Stimulated activated CD4-positive, alpha-beta T cell treated with anti-CD3 and anti-CD28 coated beads, Interleukin-15, amount 100 ng/mL, for 48 hours (primary cell): ENCODE results near the gene TRRAP.

ENCODE experiments used
- DNase-seq, 2 donors: peaks; one replicate each; pipeline ENCODE4 v3.0.0-alpha.2; 2020; ENCODE audit warnings: low read depth in 2 of 2

The TRRAP gene

DNA sequence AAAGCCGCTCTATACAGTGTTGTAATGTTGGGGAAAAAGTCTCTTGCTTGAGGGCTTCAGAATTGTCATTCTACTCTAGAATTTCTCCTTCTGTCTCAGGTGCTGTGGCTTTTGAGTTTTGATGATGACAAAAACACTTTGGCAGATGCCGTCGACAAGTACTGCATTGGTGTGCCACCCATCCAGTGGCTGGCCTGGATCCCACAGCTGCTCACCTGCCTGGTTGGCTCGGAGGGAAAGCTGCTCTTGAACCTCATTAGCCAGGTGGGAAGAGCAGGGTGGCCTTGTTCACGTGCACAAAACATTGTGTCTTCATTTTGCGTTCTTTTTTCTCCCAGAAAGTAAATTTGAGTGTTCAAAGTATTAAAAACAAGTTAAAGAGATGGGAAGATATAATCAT is 112.0 kb downstream of the TRRAP start:
- DNase-seq: no peak

DNA sequence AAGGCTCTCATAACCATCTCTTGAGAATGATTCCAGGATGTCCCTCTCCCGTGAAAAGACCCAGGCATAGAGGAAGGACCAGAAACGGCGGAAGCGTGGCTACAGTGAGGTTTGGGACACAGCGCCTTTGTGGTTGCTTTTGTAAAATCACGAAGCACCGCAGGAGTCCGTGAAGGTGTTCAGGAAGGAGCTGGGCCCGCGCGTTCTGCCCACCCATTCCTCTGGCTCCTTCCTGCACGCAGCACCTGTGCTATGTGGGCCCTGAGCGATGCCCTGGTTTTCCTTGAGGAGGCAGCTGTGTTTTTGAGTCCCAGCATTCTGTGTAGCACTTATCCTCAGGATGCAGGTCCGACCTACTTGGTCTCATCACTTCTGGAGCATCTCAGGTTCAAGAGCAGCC is 112.8 kb downstream of the TRRAP start:
- DNase-seq: no peak

DNA sequence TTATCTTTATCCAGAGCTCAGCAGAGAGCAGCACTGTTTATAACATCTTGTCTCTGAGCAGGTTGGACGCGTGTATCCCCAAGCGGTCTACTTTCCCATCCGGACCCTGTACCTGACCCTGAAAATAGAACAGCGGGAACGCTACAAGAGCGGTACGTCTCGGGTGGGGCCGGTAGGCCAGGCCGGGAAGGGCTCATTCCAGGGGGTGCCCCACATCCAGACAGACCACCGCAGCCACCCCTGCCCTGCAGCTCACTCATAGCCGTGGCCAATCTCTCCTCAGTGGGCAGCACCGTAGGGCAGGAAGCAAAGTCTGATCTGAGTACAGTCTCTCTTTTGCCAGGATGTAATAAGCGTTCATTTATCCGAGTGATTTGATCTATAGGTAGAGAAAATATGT is 113.7 kb downstream of the TRRAP start:
- DNase-seq: no peak

DNA sequence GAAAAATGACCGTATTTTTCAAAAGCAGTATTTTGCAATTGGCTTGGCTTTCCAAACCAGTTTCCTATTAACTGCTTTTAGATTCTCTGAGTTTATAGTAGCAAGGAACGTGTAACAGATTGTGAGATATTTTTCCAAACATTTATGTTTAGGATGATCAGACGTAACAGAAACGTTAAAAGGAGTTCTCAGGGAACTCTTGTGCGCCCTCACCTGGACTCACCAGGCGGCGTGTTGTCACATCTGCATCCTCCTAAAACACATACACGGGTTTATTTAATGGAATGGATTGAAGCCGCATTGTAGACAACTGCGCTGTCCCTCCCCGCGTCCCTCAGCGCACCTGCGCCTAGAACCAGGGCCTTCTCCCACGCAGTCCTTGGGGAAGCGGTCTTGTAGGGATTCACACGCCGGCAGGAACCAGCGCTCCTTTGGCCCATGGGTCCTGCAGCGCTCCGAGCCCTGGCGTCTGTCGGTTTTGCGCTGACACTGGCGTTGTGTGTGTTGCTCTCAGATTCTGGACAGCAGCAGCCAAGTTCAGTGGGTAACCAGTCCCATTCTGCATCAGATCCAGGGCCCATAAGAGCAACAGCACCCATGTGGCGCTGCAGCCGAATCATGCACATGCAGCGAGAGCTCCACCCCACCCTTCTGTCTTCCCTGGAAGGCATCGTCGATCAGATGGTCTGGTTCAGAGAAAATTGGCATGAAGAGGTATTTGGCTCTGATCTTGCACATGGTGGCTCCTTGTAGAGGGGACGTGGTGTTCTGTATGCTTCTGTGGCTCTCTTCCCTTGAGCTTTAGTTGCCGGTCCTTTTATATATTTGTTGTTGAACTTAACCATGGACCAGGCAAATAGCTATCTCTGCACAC is 114.9 kb downstream of the TRRAP start:
- DNase-seq: no peak

DNA sequence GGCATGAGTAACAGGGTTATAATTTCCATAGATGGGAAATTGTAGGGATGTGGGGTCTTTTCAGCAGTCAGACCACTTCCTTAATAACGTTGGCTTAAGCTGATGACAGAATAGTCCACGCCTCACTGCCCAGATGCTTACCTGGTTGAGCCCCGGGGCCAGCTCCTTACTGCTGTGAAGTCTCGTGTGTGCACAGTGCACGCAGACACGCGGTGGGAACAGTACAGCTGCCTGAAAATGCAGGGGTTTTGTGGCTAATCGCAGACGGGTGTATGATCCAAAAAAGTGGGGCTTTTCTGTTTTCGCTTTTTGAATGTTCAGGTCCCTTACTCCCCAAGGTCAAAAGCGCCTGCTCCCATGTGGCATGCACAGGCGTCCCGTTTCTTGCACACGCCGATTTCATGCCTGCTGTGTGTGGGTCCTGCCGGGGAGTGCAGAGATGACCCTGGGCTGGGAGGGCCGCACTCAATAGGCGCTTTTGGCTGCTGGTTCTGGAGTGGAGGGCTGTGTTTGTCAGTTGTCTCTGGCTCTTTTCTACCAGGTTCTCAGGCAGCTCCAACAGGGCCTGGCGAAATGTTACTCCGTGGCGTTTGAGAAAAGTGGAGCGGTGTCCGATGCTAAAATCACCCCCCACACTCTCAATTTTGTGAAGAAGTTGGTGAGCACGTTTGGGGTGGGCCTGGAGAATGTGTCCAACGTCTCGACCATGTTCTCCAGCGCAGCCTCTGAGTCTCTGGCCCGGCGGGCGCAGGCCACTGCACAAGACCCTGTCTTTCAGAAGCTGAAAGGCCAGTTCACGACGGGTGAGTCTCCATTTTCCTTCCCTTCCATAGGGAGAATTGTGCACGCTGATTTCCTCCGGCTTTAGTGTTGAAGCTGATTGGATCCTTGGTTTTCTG is 116.0 kb downstream of the TRRAP start:
- no peak for DNase-seq

DNA sequence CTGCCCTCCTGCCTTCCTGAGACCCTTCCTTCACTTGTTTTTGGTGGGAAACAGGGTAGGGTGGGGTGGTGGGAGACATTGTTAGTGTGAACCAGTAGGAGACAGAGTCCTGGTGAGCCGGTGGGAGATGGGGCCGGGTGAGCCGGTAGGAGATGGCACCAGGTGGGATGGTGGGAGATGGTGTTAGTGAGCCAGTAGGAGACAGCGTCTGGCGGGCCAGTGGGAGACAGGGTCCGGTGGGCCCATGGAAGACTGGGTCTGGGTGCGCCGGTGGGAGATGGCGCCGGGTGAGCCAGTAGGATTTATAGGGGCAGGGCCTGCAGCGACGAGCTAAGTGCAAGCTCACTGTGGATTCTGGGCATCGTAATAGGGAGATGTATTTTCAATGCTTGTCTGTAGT is 116.8 kb downstream of the TRRAP start:
- DNase-seq: no peak

DNA sequence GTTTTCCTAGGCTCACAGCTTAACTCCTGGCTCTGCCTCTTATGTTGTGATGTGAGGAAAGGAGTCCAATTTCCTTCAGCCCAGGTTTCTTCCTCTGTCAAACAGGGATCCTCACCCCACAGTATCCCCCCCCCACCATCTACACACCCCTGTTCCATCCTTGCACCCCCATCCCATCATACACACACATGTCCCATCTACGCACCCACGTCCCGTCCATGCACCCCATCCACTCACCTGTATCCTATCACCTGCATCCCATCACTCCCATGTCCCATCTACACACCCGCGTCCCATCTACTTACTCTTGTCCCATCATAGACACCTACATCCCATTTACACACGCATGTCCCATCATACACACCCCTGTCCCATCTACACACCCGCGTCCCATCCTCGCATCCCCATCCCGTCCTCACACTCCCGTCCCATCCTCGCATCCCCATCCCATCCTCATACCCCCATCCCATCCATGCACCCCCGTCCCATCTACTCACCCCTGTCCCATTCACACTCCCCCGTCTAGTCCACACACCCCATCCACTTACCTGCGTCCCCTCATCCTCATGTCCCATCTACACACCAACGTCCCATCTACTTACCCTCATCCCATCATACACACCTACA is 117.3 kb downstream of the TRRAP start:
- no peak for DNase-seq

DNA sequence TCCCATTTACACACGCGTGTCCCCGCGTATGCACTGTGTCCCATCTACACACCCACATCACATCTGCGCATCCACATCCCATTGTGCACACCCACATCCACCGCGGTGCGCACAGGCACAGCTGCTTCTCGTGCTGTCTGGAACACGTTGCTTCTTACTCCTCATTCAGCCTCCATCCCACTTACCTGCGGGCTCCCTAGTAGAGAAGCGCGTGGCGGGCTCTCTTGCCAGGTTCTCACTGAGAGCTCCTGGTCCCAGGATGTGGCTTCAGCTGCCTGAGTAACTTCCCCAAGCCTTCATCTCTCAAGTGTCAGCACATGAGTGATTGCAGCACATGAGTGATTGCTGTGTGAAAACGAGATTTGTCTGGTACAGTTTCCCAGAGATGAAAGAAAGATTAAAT is 117.8 kb downstream of the TRRAP start:
- no peak for DNase-seq

DNA sequence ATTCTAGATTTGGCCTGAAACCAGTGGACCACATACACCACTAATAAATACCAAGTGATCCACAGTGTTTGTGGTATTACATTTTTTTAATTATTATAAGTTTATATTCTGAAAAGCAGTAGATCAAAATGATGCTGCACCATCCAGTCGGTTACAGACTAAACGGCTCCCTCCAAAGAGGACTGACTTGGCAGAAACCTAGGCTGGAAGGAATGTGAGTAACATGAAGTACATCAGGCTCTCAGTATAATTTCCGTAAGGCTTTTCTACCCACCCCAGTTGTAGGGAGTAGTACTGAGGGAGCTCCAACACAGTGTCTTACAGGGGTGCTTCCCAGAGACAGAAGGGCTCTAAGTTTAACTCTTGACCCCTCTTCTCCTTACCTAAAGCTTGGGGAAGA is 119.5 kb downstream of the TRRAP start:
- DNase-seq: no peak

DNA sequence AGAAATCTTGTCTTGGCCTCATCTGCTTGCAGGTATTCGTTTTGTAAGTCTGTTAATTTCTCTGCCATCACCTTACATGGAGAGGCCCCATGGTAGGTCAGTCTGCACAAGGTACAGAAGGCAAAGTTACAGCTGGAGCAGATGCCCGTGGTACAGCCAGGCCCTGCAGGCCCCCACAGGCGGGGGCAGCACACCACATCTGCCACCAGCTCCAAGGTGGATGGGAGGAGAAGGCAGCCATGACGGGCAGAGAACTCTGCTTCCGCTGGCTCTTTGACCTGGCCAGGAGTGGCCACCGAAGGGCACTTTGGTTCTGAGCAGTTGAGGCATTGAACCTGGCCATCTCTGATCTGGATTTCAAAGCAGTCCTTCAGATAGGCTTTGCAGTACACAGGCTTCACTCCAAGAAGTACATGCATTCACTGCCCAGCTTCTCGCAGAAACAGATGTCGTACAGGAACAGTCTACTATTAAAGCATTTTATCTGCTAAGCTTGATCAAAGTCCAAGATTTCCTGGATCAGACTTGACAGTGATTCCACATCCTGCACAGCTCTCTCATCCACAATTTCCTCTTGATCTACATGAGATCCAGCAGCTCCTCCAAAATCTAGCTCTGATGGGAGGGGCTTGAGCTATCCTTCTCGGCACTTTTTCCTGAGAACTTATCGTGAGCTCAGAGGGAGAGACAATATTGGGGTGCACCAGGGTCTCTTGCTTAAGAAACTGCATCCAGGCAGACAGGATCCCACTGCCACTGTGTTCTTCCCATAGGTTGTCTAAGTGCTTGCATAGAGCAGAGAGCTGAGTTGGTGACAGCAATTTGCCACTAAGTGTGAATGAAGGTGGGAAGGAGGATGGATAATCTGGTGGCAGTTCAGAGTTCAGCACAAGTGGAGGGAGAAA is 120.7 kb downstream of the TRRAP start:
- DNase-seq: no peak

DNA sequence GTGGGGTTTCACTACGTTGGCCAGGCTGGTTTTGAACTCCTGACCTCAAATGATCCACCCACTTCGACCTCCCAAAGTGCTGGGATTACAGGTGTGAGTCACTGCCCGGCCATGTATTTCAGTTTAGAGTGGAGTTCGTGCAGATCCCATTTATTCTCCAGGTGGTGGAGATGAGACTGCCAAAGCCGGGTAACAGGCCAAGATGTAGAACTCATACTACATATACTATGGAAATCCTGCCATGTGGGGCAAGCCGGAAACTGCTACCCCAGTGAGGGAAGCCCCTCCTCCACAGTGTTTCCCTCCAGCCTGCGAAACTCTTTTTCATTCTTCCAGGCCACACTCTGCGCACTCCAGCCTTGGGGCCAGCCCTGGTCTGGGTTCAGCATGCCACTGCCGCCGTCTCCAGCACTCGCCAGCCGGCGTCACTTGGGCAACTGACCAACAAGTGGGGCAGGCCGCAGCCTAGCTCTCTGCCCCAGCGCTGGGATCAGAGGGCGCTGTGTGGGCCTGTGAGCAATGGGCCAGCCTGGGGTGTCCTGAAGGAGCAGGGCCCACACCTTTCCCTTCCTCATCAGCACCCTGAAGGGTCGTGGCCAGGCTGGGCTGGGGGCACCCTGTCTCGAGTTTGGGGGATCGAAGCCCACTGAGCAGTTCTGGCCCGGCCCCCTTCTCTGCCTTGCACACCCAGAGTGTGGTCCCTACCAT is 122.0 kb downstream of the TRRAP start:
- no peak for DNase-seq

DNA sequence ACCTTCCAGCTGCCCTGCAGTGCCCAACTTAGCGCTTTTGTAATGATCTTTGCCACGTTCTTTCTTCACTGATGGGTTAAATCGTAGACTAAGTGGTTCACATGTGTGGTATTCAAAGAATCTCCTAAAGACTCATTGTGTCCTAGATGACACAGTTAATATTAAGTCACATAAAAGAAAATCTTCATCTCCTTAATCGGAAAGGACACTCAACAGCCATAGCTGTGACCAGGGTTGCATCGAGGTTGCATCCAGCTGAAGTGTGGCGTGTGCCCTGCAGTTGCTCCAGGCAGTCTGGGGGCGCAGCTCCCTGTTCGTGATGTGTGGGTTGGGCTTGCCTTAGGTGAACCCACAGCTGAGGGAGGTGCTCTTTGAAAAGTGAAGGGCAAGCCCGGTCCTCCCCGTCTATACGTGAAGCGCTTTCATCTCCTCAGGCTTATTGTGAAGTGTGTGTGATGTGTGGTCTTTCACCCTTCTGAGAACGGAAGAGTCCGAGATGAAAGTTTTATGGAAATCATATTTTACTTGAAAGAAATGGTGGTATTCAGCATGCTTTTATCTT is 122.7 kb downstream of the TRRAP start:
- no peak for DNase-seq

DNA sequence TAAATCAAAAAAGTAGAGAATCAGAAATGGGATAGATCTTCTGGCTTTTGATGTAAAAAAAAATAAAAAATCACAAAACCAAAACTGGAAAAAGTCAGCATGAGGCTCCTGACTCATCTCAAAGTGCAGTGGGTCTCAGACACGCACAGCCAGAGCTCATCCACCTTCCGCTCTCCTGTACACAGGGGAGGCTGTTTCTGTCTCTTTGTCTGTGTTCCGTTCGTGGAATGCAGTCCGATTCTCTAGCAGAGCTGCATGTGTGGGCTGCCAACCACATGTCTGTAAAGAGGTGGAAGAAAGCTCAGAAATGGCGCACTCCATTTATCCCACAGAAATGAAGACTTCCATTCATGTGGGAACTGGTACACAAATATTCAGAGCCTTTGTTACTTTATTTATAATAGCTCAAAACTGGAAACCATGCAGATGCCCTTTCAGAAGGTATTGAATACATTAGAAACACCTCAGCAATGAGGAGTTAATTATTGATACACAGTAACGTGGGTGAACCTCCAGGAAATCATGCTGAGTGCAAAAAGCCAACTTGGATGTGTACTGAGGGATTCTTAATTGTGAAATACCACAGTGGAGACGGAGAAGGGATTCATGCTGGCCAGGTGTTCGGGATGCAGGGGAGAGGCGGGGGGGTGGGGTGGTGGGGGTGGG is 123.3 kb downstream of the TRRAP start:
- no peak for DNase-seq

DNA sequence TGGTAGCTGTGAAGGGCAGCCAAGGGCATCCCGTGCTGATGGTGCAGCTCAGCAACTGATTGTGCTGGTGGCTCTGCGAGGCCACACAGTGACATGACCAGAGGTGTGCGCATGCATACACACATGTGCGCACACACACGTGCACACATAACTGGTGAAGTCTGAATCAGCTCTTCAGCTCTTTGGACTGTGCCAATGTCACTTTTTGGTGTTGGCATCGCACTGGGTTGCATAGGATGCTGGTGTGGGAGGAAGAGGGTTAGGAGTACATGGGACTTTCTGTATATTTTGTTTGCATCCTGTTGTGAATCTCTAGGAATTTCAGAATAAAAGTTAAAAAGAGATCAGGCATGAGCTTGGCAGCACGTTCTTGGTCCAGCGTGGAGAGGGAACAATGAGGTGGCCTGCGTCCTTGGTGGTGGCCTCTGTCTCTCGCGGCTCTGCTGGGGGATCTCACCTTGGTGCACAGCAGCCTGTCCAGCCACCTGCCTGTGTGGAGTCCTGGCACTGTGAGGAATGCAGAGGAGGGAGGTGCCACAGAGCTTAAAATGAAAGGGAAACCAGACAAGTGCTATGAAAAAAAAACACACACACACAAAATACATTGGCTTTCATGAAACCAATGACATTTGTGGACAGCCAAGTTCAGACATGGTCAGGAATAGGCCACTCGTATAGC is 124.0 kb downstream of the TRRAP start:
- no peak for DNase-seq

DNA sequence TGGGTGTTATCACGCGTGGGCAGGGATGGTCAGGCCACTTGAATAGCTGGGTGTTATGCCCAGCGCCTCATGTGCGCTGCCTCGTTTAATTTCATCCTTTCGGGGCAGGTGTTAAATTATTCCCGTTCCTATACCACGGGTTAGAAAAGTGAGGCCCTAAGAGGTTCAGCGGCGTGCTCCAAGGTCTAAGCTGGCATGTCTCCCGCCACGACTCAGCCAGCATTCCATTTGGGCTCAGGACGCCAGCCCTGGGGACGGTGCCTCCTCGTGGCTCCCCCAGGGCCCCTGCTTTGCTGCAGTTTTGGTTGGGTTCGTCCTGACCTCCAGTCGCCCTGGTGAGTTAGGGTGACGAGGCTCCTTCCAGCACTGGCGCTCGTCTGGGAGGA is 124.5 kb downstream of the TRRAP start:
- DNase-seq: no peak

DNA sequence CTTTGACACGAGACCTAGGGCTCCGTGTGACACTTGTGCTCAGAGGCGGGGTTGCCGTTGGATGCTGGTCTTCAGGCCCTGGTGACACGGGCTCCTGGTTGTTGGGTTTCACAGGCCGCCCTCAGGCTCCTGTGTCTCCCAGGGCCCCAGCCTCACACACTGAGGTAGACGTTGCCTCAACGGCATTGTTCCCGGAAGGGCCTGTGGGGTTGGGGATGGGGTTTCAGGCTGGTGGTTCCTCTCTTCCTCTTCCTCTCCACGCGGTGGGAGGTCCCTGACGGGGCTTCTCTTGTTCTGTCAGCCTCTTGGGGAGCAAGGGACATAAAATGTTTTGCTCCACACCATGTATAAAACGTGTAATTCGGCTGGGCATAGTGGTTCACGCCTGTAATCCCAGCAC is 125.1 kb downstream of the TRRAP start:
- DNase-seq: no peak

DNA sequence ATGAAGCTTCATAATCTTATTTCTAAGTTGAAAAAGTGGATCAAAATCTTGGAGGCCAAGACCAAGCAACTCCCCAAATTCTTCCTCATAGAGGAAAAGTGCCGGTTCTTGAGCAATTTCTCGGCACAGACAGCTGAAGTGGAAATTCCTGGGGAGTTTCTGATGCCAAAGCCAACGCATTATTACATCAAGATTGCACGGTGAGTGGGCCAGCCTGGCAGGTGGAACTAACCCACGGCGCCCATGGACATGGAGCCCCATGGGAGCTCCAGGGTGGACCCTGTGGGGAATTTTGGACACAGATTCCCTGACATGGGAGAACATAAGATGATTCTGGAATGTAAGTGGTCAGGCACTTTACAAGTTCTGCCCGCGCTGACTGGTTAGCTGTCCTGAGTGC is 125.9 kb downstream of the TRRAP start:
- no peak for DNase-seq

DNA sequence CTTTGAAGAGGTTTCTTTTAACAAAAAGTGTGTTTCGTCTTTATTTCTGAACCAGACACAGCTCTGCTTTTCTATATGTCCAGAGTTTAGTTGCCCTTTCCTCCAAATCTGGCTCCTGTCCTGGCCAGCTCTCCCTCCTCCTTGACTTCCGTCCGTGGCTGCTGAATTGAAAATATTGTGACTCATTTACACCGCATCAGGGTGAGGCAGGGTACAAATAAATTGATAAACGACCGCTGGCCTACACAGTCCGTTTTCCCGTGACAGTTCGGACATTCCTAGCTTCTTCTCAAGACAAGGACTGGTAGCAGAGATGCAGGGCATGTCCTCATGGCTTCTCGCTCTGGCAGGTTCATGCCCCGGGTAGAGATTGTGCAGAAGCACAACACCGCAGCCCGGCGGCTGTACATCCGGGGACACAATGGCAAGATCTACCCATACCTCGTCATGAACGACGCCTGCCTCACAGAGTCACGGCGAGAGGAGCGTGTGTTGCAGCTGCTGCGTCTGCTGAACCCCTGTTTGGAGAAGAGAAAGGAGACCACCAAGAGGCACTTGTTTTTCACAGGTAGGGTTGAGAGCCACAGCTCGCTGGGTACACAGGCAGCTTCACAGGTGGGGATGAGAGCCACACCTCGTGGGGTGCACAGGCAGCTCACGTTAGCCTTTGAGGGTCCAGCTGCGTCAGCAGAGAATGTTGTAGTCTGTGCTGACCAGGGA is 126.6 kb downstream of the TRRAP start:
- DNase-seq: no peak

DNA sequence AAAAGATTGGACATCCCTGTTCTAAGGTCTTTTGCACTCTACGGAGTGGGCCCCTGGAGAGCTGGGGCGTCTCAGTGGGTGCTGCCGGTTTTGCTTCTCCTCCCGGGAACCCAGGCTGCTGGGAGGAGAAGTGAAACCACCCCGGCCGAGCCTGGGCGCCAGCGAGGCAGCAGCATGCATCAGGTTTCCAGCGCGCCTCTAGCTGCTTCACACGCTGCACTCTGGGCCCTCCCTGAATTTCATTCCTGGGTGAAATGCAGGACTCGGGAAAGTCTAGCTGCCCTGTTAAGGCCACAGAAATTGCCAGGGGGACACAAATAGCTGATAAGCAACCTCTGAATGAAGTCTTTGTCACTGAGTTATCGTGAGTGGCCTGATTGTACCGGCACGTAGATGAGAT is 127.4 kb downstream of the TRRAP start:
- DNase-seq: no peak
